Fibroblast of skin of left biceps (primary cell): ENCODE results near the gene ATP8B2.

Source experiments
- DNase-seq, 2 experiments: peaks; one replicate each; pipeline ENCODE4 v3.0.0-alpha.2; 2013; ENCODE audit warnings: low read depth in 2 of 2

ATP8B2 gene

GRCh38 chr1:154386643-154387352, 61.5 kb downstream of the ATP8B2 start:
- no peak for DNase-seq

GRCh38 chr1:154391086-154391770, 65.9 kb downstream of the ATP8B2 start:
- no peak for DNase-seq

DNA sequence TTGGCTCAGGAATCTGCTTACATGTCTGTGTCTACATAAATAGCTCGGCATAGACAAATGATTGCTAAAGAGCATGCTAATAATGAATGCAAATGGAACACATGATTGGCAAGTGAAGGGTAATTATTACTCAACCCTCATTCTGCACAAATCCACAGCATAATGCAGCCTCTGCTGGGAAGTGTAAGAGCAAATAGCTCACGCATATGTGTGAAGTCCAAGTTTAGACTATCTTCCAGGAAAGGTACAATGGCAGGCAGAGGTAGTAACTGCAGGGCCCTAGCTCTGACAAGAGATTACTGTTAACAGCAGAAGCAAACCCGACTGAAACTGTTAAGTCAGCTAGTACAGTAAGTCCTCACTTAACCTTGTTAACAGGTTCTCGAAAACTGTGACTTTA, 72.8 kb downstream of the ATP8B2 start:
- DNase-seq, result no peak

DNA sequence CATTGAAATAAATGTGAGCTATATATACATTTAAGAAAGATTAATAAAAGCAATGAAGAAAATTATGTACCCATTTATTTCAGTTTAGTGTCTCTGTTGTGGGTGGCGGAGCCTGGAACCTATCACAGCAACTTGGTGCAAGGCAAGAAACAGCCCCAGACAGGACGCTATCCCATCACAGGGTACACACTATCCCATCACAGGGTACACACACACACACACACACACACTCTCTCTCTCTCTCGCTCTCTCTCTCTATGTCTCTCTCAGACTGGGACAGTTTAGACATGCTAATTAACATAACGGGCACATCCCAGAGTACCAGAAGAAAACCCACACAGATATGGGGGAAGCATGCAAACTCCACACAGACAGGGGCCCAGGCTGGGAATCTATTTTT, 73.4 kb downstream of the ATP8B2 start:
- no peak for DNase-seq

DNA sequence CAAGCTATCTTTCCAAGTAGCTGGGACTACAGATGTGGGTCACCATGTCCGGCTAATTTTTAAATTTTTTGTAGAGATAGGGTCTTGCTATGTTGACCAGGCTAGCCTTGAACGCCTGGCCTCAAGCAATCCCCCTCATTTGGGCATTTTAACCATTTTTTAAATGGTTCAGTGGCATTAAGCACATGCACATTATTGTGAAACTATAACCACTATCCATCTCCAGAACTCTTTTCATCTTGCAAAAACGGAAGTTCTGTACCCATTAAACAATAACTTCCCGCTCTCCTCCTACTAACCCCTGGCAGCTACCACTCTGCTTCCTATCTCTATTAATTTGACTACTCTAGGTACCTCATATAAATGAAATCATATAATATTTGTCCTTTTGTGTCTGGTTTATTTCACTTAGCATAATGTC, 75.1 kb downstream of the ATP8B2 start:
- DNase-seq, result no peak
